Inflammatory macrophage (primary cell): Measurements from ENCODE around the gene KRT6A.
A peak's percentile ranks its signal among the peaks of the same experiment; 100 is the strongest.
"Not testable (repeated sequence)": the region's sequence is repeated elsewhere in the genome, so short reads cannot be mapped to it uniquely, and the experiment has no call there.

ENCODE experiments used
- DNase-seq, 2 donors: peaks; one replicate each; pipeline ENCODE4 v3.0.0-alpha.2; 2020 to 2022

KRT6A gene

DNA sequence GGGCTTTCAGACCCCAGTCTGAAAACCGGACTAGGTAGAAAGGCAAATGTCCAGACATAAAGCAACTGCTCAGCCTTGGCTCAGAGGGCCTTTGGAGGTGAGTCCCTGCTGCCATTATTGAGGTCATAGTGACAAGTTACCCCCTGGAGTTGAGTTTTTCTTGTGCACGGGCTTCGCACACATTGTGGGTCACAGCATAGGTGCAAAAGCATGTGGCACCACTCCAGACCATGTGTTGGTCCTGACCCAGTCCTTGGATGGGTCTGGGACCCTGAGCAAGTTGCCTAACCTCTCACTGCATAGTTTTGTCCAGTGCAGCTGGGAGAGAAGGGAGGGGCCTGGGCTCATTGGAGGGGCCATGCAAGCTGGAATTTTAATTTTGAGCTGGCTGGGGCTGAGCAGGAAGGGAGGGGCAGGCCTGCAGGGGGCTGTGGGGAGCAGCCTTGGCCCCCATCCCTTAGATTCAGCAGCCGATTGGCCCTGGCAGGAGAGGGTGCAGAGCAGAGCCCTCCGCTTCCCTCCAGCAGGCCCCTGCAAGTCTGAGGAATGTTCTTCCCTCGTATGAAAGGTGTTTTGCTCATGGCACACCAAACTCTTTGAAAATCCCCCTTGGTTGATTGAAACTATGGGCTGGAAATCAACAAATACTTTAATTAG is 31.3 kb upstream of the KRT6A start:
- DNase-seq = no peak

DNA sequence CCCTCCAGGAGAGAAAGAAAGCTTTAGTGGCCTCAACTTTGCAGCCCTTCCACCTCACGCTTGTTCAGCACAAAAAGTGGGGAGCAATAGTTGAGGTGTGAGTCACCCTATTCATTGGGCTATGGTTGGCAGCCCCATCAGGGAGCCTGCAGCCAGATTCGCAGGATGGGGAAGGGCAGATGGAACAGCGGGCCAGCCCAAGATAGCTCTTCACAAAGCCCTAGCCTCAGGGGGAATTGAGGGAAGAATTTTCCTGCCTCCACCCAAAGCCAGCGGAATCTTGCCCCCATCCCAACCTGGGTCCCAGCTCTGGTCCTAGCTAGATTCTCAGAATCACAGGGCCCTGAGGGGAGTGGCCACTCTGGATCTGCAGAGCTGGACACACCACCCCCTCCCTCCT is 30.8 kb upstream of the KRT6A start:
- DNase-seq = no peak

DNA sequence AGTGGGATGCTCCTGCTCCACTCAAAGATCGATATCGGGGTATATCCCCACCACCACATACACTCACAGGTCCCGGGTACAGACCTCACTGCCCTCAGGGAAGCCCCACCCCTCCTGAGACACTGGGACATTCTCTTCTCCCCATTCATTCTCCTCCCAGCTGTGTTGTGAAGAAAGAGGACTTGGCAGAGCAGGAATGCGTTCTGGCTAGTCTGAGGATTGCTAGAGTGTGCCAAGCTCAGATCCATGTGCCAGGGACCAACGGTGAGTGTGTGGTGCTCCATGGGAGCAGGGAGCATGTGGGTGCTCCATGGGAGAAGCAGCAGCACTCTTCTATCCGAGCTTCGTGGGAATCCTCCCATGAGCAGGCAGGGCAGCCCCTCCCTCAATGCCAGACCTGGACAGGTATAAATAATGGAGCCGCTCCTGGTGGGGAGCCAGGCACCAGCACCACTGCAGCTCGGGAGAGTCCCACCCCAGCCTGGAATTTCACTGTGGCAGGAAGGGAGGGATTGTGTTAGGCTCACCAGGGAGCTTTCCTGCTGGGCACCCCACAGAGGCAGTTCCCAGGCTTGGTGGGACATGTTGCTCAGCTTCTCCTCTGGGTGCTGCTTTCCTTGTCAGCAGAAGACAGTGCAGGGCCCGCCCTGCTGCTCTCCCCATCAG is 29.4 kb upstream of the KRT6A start:
- no peak for DNase-seq

DNA sequence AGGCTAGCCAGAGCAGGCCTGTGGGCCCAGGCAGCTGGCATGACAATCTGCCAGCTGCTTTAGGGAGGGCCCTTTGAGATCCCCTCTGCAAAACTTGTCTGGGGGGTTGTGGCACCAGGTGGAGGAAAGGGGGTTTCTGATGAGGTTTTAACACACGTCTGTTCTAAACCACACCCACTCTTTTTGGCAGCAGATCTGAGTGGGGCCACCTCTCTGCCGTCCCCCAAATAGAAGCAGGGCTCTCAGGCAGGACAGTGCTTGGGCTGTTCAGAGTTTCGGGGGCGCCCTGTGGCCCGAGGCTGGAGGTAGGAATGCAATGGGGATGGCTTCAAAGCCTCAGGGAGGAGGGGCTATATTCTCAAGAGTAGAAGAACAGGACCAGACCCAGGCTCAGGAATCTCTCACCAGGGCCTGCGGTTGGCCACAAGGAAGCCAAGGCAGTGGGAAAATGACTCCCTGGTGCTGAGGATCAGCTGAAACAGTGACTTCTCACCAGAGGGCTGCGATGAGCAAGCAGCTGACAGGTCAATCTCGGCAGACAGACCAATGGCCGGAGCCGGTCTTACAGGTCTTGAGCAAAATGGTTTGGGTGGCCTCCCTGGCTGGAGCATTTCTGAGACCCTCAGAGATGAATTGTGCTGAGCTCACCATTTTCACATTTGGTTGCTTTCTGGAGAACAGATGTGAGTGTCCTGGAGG is 28.7 kb upstream of the KRT6A start:
- no peak for DNase-seq

DNA sequence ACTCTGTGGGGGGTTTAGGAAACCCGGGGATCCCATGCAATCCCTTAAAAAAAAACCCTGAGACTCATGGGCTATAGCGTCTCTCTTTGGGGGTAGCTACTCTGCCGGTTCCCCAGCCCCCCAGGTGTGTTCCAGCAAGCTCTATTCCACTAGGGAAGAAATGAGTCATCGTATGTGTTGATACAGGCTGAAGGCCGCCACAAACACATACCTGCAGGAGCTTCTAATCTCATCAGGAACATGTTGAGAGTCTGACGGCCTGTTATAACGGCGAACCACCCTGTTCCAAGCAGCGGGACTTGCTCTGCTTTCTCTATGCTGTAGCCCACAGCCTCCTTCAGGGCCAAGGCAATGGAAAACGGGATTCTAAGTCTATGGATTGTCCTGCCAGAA is 28.1 kb upstream of the KRT6A start:
- DNase-seq = no peak

DNA sequence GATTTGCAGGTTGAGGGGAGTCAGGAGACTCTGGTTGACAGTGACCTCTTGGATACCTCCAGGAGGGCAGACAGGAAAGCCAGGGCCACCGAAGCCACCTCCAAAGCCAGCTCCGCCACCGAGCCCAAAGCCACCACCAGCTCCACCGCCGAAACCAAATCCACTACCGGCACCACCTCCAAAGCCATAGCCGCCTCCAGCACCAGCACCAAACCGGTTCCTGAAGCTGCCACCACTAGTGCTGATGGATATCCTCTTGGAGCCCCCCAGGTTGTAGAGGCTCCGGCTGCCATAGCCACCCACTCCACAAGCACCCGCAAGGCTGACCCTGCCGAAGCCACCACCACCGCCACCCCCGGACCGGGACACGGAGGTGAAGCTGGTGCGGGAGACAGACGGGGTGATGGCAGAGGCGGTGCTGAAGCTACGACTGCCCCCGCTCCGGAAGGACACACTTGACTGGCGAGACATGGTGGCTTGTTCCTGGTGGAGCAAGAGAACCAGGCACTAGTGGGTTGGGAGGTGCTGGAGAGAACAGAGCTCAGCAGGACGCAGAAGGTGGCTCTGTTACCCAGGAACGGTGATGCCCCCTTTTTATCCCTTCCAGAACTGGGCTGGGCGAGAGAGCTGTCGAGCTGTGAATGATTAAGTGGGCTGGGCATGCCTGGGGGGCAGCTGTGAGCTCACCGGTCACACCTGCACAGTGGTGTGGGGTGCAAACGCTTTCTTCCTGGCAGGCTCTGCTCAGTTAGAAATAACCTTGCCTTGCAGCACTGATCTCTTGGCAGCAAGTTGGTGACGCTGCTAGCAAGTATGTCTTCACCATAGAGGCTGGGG is 27.0 kb upstream of the KRT6A start, which contains the start of gene KRT5:
Gene KRT5, minus strand, starts transcription at position 569 of the 837 bp plus-strand sequence. Its CDS starts 98 bp downstream, at position 471.
- DNase-seq = no peak

DNA sequence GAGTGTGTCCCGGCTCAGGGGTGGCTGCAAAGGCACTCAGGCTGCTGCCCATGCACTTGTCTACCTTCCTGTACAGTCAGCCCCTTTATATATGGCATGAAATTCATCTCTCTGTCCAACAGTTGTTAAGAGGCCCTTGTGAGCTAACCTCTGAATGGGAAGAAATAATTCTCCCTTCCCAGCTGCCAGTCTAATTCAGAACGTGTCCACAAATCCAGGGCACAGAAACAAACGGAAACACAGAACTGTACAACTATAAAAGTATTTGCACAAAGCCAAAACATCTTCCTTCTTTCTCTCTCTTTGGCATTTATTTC is 26.3 kb upstream of the KRT6A start:
- DNase-seq = no peak

DNA sequence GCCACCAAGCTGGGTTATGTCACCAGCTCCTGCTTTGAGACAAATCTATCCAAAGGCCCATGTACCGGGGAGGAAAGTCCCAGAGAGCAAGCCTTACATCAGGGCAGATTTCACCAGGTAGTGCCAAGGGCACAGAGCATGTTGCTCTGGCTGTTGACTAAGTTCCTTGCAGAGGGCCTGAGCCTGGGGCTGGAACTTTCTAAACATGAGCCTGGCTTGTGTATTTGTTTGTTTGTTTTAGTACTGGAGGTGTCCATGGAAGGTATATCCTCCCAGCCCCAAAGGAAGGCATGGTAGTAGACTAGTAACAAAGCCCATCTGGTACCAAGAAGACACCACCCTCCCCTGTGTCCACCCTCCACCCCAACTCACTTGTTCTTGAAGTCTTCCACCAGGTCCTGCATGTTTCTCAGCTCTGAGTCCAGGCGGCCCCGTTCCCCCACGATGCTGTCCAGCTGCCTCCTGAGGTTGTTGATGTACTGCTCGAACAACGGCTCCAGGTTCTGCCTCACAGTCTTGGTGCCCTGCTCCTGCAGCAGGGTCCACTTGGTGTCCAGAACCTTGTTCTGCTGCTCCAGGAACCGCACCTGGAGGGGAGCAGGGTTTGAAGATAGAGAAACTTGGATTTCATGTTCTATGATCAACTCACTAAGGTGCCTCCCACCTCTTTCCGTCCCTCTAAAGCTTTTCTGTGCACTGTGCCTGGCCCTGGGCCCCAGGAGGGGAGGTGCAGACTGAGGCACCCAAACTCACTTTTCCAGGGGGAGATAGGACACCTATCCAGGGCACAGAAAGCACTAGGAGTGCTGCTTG is 25.7 kb upstream of the KRT6A start:
- DNase-seq = no peak

DNA sequence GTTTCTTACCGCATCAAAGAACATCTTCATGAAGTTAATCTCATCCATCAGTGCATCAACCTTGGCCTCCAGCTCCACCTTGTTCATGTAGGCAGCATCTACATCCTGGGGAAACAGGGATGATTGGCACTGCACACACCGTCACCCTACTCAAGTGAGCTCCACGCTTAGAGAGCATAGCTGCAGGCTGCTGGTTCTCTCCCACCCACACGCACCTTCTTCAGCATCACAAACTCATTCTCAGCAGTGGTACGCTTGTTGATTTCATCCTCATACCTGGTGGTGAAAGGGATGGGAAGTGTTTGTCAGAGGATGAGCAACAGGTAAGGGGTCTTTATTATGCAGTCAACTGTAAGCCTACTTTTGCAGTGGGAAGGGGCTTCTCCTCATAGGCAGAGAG is 24.8 kb upstream of the KRT6A start:
- no peak for DNase-seq

DNA sequence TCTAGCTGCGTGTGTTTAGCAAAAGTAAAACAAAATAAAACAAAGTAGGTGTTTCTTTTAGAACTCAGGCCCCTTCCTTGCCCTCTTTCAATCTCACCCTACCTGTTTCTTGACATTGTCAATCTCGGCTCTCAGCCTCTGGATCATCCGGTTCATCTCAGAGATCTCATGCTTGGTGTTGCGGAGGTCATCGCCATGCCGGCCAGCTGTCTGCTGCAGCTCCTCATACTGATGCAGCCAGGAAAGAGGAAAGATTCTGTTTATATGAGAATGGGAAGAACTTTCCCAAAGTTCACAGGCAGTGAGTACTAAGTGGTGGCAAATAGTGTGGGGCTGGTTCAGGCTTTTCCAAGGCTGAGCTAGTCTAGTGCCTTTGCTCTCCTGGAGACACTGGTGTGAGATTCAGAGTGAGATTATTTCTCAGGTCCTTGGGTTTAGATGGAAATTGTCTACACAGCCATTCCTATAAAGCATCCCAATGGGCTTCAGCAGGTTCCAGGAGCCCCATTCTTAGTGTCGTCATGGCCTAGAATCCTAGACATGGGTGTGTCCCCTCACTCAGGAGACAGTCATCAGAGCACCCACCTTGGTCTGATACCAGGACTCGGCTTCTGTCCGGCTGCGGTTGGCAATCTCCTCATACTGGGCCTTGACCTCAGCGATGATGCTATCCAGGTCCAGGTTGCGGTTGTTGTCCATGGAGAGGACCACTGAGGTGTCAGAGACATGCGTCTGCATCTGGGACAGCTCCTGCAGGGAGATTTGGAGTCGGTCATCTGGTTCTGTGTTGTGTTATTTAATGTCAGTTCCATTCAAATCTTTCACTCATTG is 24.2 kb upstream of the KRT6A start:
- DNase-seq = no peak

DNA sequence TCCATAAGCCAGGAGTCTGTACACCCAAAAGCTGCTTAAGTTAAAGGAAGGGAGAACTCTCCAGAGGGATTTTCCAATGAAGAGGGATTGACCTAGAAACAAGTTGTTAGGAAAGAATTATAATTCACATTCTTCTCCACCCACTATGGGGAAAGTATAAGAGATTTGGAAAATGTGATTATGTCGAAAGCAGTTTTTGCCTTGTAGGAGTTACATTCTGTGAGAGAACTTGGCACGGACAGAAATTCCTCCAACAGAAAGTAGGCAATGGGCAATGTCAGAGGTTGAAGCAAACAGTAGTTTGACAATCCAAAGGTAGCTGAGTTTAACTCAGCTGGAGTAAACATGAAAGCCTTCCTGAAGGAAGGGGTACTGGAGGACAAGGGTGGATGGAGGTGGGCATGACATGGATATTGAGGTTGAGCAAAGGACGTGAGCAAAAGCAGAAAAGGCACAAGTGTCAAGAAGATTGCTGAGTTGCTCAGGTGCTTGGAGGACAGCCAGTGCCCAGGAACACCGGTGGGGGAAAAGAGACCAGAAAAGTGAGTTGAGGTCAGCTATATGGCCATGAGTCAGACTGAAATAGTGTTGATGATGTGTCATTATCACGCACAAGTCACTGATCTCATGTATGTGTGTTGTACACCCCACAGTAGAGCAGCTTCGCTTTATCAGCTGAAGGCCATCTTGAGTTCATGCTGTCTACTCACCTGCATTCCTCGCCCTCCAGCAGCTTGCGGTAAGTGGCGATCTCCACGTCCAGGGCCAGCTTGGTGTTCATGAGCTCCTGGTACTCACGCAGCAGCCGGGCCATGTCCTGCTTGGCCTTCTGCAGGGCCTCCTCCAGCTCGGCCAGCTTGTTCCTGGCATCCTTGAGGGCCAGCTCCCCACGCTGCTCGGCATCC is 23.1 kb upstream of the KRT6A start:
- no peak for DNase-seq

DNA sequence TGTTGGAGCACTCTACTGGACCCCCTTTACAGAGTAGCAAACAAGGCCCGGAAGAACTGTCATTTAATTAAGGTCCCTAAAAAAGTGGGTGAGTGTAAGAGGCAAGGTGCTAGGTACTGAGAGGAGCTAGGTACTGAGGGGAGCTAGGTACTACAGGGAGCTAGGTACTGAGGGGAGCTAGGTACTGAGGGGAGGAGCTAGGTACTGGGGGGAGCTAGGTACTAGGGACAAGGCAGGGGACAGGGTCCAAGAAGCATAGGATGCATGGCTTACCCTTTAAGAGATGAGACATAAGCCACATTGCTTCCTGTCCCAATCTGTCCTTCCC is 22.2 kb upstream of the KRT6A start:
- DNase-seq = no peak

DNA sequence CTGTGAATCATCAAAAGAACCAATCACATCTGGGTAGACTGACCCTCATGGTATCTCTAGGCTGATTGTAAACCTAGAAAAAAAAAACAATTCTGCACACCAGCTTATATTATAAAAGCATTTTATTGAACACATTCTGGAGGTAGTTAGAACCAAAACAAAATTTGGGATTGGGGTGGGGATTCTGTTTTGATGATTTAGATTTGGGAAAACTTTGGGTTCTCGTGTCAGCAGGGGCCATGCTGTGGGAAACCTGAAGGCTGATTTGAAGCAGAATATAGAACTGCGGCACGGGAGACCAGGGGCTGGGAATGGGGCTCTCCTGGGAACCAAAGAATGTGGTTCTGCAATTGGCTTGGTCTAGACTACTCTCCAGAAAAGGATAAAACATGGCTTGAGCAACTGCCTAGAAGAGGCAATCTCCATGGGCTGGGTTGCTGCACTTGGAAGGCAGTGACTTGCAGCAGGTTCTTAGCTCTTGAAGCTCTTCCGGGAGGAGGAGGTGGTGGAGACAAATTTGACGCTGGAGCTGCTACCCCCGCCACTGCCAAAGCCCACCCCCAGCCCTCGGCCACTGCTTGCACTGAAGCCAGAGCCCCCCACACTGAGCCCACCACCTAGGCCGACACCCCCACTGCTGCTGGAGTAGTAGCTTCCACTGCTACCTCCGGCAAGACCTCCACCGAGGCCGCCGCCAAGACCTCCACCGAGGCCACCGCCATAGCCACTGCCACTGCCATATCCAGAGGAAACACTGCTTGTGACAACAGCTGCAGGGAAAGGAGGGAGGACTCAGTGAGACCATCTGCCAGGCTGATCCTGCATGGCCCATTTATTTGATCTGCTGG is 21.6 kb upstream of the KRT6A start:
- no peak for DNase-seq

DNA sequence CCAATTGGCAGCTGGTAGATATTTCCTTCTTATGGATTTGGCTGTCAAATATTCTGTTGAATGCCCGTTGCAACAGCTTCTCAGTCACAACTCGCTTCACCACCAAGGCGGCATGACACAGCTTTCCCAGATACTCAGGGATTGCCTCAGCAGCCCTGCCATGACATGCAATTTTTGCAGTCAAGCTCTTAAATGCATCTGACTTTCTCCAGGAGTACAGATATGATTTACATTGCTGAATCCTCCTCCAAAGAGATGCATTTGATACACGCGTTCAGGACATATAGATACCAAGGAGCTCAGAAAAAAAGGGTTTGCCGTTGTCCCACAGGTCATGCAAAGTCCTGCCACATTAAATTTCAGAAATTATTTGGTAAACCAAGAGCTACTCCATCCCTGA is 20.7 kb upstream of the KRT6A start:
- no peak for DNase-seq

DNA sequence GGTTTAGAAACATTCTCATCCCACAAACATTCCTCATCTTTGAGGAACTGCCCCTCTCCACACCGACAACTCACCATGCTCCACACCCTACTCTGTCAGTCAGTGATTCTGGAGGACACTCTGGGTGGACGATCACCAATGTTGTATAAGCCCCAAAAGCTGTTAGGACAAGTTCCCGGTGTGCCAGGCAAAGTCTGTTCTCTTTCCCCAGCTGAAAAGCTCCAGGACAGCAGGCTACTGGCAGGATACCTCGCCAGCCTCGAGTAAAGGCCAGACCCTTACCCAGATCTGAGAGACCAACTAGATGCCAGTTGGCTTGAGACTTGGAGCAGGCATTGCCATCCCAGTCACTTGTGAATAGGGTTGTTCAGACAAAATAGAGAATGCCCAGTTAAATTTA is 15.2 kb upstream of the KRT6A start:
- DNase-seq = no peak

DNA sequence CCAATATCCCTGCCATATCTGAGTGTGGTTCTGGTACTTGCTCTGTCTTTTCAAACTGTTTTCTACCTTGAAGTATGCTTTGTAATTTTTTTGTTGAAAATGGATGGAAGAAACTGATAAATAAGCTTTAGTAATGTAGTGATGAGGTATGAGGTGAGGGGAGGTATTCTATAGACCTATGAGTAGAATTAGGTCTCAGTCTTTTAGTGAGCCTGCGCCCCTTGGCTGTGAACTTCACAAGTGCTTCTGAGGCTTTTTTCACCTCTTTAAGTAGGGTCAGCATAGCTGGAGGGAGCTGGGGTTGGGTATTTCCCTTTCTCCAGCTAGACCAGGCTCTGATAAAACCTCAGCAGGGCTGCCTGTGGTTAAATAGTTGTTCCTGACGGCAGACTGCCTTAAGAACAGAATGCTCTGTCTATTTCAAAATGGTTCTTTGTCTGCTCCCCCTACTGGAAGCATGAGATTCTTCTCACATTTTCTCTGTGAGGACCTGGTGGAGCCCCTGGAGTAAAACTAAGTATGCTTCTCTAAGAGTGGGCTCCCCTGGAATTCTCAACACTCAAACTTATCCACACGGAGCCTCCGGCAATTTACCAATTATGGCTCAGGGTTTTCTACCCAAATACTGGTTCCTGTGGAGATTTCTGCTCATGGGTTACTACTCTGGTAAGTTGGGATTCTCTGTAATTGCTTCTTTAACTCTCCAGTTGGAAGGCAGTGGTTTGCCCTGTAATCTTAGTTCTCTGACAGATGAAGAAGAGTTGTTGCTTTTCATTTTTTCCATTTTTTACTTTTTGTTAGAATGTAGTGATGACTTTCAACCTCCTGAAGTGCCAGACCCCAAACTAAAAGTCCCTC is 14.0 kb upstream of the KRT6A start:
- peak; percentile 25 to 28 for DNase-seq

DNA sequence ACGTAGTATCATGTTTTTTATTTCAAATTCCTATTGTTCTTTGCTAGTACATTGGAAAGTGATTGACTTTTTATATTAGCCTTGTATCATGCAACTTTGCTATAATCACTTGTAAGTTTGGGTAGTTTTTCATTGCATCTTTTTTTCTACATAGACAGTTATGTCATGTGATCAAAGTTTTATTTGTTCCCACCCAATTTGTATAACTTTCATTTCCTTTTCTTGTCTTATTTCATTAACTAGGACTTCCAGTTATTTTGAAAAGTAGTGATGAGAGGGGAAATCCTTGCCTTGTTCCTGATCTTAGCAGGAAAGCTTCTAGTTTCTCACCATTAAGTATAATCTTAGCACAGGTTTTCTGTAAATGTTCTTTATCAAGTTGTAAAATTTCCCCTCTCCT is 9.8 kb upstream of the KRT6A start:
- no peak for DNase-seq

DNA sequence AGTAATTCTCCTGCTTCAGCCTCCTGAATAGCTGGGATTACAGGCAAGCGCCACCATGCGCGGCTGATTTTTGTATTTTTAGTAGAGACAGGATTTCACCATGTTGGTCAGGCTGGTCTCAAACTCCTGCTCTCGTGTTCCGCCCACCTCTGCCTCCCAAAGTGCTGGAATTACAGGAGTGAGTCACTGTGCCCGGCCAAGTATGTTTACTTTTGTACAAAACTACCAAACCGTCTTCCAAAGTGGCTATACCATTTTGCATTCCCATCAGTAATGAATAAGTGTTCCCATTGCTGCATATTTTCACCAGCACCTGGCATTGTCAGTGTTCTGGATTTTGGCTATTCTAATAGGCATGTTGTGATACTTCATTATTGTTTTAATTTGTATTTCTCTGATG is 8.4 kb upstream of the KRT6A start:
- DNase-seq = no peak

DNA sequence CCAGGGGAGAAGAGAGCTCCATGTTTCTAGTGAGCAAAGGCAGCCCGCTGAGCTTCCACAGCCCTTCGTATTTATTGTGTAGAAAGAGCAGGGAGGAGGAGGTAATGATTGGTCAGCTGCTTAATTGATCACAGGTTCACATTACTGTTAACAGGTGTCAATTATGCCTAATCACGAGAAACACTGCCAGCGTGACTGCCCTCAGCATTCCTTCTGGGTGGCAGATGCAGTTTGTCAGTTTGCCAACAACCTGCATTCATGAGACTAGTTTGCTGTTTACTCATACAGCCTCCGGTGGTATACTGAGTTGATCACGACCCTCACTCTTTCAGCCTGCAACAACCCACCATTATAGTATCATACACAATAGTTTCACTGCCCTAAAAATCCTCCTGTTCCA is 7.5 kb upstream of the KRT6A start:
- not testable (repeated sequence) for DNase-seq
